Mesendoderm (in vitro differentiated cells): Measurements from ENCODE around the gene RGS17.

Experiments used
- DNase-seq: peaks from one replicate; pipeline ENCODE4 v3.0.0; 2013
- H2AK5ac ChIP-seq: 2 replicates; pipeline ENCODE4 v1.6.1; 2013; ENCODE audit warnings: low read length, inconsistent platforms
- H2BK120ac ChIP-seq: 2 replicates; pipeline ENCODE4 v1.6.1; 2013; ENCODE audit warnings: low read depth, mild to moderate bottlenecking, low read length, moderate library complexity, mixed read lengths
- H2BK15ac ChIP-seq: replicated peaks from 2 replicates; pipeline ENCODE4 v1.6.1; 2013; ENCODE audit warnings: low read depth, mild to moderate bottlenecking, moderate library complexity
- H2BK5ac ChIP-seq: 2 replicates; pipeline ENCODE4 v1.6.1; 2013; ENCODE audit warnings: low read length, inconsistent platforms
- H3K18ac ChIP-seq: 2 replicates; pipeline ENCODE4 v1.6.1; 2013; ENCODE audit warnings: mild to moderate bottlenecking, low read length, mixed read lengths
- H3K23ac ChIP-seq: one replicate; pipeline ENCODE4 v1.6.1; 2013; ENCODE audit warnings: low read length
- H3K27ac ChIP-seq: 2 replicates; pipeline ENCODE4 v1.5.1; 2013; ENCODE audit warnings: low read depth, mild to moderate bottlenecking, inconsistent platforms, low read length, moderate library complexity
- H3K27me3 ChIP-seq: 2 replicates; pipeline ENCODE4 v1.6.1; 2013; ENCODE audit warnings: low read length, control low read depth, mild to moderate bottlenecking, inconsistent platforms; ENCODE audit not compliant: insufficient read depth, poor library complexity
- H3K36me3 ChIP-seq: 2 replicates; pipeline ENCODE4 v1.6.1; 2013; ENCODE audit warnings: low read length, inconsistent platforms; ENCODE audit not compliant: control insufficient read depth, insufficient read depth
- H3K4ac ChIP-seq: one replicate; pipeline ENCODE4 v1.6.1; 2013; ENCODE audit warnings: low read depth, mild to moderate bottlenecking, low read length, moderate library complexity
- H3K4me1 ChIP-seq: 2 replicates; pipeline ENCODE4 v1.6.1; 2013; ENCODE audit warnings: low read depth, low read length, inconsistent platforms; ENCODE audit not compliant: control insufficient read depth
- H3K4me2 ChIP-seq: 2 replicates; pipeline ENCODE4 v1.6.1; 2013; ENCODE audit warnings: low read length
- H3K4me3 ChIP-seq: 2 replicates; pipeline ENCODE4 v1.5.1; 2013; ENCODE audit warnings: mild to moderate bottlenecking, low read length
- H3K56ac ChIP-seq: one replicate; pipeline ENCODE4 v1.6.1; 2013; ENCODE audit warnings: low read length
- H3K79me1 ChIP-seq: 2 replicates; pipeline ENCODE4 v1.6.1; 2013; ENCODE audit warnings: low read length, inconsistent platforms
- H3K79me2 ChIP-seq: 2 replicates; pipeline ENCODE4 v1.6.1; 2013; ENCODE audit warnings: mild to moderate bottlenecking, low read length; ENCODE audit not compliant: control insufficient read depth, insufficient read depth
- H3K9ac ChIP-seq: 2 replicates; pipeline ENCODE4 v1.6.1; 2013; ENCODE audit warnings: low read length, inconsistent platforms
- H4K5ac ChIP-seq: one replicate; pipeline ENCODE4 v1.6.1; 2013; ENCODE audit warnings: low read length
- H4K8ac ChIP-seq: one replicate; pipeline ENCODE4 v1.6.1; 2013; ENCODE audit warnings: low read depth, mild to moderate bottlenecking, control low read depth, low read length, moderate library complexity
- WGBS: extraction: QIAGEN DNeasy Blood & Tissue Kit; methylation state at CpG from one replicate; pipeline ENCODE4 v1.1.7; 2013; ENCODE audit warnings: low lambda C conversion rate, missing lambda C conversion rate; ENCODE audit not compliant: insufficient coverage; ENCODE audit errors: extremely low coverage; 5-methylcytosine and 5-hydroxymethylcytosine counted together

RGS17 gene

GRCh38 chr6:153096031-153096430 lies 35.1 kb downstream of the RGS17 start:
- no peak overlapping the region for H2BK120ac ChIP-seq
- no peaks in the 10 kb centered on the region for H3K27me3 ChIP-seq
- H3K18ac ChIP-seq: no peak overlapping the region
- no peak overlapping the region for H3K4me2 ChIP-seq
- DNase-seq: no peak
- no peaks in the 10 kb centered on the region for H3K79me1 ChIP-seq
- H3K23ac ChIP-seq: no peak overlapping the region
- no peak overlapping the region for H3K4me3 ChIP-seq
- no peak overlapping the region for H4K8ac ChIP-seq
- no peak overlapping the region for H2AK5ac ChIP-seq
- H3K36me3 ChIP-seq: no peaks in the 10 kb centered on the region
- H3K9ac ChIP-seq: no peak overlapping the region
- H2BK5ac ChIP-seq: no peak overlapping the region
- no peak overlapping the region for H3K56ac ChIP-seq
- no peak overlapping the region for H4K5ac ChIP-seq
- H3K27ac ChIP-seq: no peak overlapping the region
- no peak overlapping the region for H2BK15ac ChIP-seq
- no peak overlapping the region for H3K4ac ChIP-seq
- H3K4me1 ChIP-seq: no peaks in the 10 kb centered on the region
- WGBS: no CpG with 5 or more reads among the region's 4 CpGs
- H3K79me2 ChIP-seq: no peaks in the 10 kb centered on the region

- Histone ChIP-seq H3K9ac (no peak overlapping the region), H3K23ac (no peak overlapping the region), H4K8ac (no peak overlapping the region), H2BK120ac (no peak overlapping the region), H3K4me1 (no peaks in the 10 kb centered on the region), H2BK15ac (no peak overlapping the region), H3K56ac (no peak overlapping the region), H3K27ac (no peak overlapping the region), H3K4ac (peak overlapping the region; percentile 12), H3K4me2 (no peak overlapping the region), H3K27me3 (no peaks in the 10 kb centered on the region), H4K5ac (no peak overlapping the region), H2BK5ac (no peak overlapping the region), H3K79me2 (no peaks in the 10 kb centered on the region), H2AK5ac (no peak overlapping the region), H3K79me1 (no peaks in the 10 kb centered on the region), H3K18ac (no peak overlapping the region), H3K4me3 (no peak overlapping the region), H3K36me3 (no peaks in the 10 kb centered on the region)
- WGBS: no CpG with 5 or more reads among the region's 9 CpGs
- DNase-seq: no peak
These were observed 38.7 kb downstream of the RGS17 start for GRCh38 chr6:153092082-153093013.

- Histone ChIP-seq H3K4ac (no peak overlapping the region), H3K4me1 (no peaks in the 10 kb centered on the region), H2AK5ac (no peak overlapping the region), H3K36me3 (no peaks in the 10 kb centered on the region), H2BK15ac (no peak overlapping the region), H3K56ac (no peak overlapping the region), H3K27ac (no peak overlapping the region), H3K27me3 (no peaks in the 10 kb centered on the region), H4K5ac (no peak overlapping the region), H2BK5ac (no peak overlapping the region), H4K8ac (no peak overlapping the region), H3K79me1 (no peaks in the 10 kb centered on the region), H3K79me2 (no peaks in the 10 kb centered on the region), H3K18ac (no peak overlapping the region), H3K9ac (no peak overlapping the region), H2BK120ac (no peak overlapping the region), H3K4me3 (no peak overlapping the region), H3K23ac (no peak overlapping the region), H3K4me2 (no peak overlapping the region)
- no CpG with 5 or more reads among the region's 8 CpGs for WGBS
- DNase-seq: no peak
These were observed 40.7 kb downstream of the RGS17 start for GRCh38 chr6:153090241-153090930.

- DNase-seq: no peak
- H3K27ac ChIP-seq: no peak overlapping the region
- H3K9ac ChIP-seq: no peak overlapping the region
- H4K5ac ChIP-seq: no peak overlapping the region
- H2BK5ac ChIP-seq: no peak overlapping the region
- H3K79me1 ChIP-seq: no peaks in the 10 kb centered on the region
- WGBS: no CpG with 5 or more reads among the region's 3 CpGs
- no peak overlapping the region for H3K18ac ChIP-seq
- H3K4me2 ChIP-seq: no peak overlapping the region
- no peak overlapping the region for H3K4ac ChIP-seq
- H3K4me3 ChIP-seq: no peak overlapping the region
- H3K4me1 ChIP-seq: no peaks in the 10 kb centered on the region
- no peaks in the 10 kb centered on the region for H3K36me3 ChIP-seq
- H2BK15ac ChIP-seq: no peak overlapping the region
- no peak overlapping the region for H3K56ac ChIP-seq
- H2BK120ac ChIP-seq: no peak overlapping the region
- H3K27me3 ChIP-seq: no peaks in the 10 kb centered on the region
- H4K8ac ChIP-seq: no peak overlapping the region
- H3K23ac ChIP-seq: no peak overlapping the region
- no peaks in the 10 kb centered on the region for H3K79me2 ChIP-seq
- H2AK5ac ChIP-seq: no peak overlapping the region
These were observed 42.3 kb downstream of the RGS17 start for GRCh38 chr6:153088796-153089195.

GRCh38 chr6:153087436-153087835 lies 43.6 kb downstream of the RGS17 start:
- H3K79me1 ChIP-seq: no peaks in the 10 kb centered on the region
- H3K27me3 ChIP-seq: no peaks in the 10 kb centered on the region
- H3K79me2 ChIP-seq: no peaks in the 10 kb centered on the region
- H3K27ac ChIP-seq: no peak overlapping the region
- H2BK15ac ChIP-seq: no peak overlapping the region
- H2BK5ac ChIP-seq: no peak overlapping the region
- no peak overlapping the region for H3K4me3 ChIP-seq
- no peak overlapping the region for H2BK120ac ChIP-seq
- H3K18ac ChIP-seq: no peak overlapping the region
- H3K23ac ChIP-seq: no peak overlapping the region
- no peak overlapping the region for H3K9ac ChIP-seq
- H4K8ac ChIP-seq: no peak overlapping the region
- H2AK5ac ChIP-seq: no peak overlapping the region
- no peak overlapping the region for H3K4ac ChIP-seq
- H4K5ac ChIP-seq: no peak overlapping the region
- DNase-seq: no peak
- H3K36me3 ChIP-seq: no peaks in the 10 kb centered on the region
- no peak overlapping the region for H3K56ac ChIP-seq
- no peaks in the 10 kb centered on the region for H3K4me1 ChIP-seq
- no peak overlapping the region for H3K4me2 ChIP-seq
